K562 (cell line): Measurements from ENCODE around the gene PRDM4. TPM values are rescaled to one million over a fixed set of nuclear protein-coding genes. Genes with fewer than 3 reads are reported as not detected.

ENCODE experiments used
- ATAC-seq: fragments of 200-7000 bp; cut with Tn5 transposase; 3 replicates; pipeline ENCODE4 v1.9.1; 2020; ENCODE audit warnings: moderate library complexity
- Bru-seq: library from RNA; stranded (reverse); fragments of 400-500 nt; gene quantifications from one replicate; lab custom pipeline; 2021; lab: Mats Ljungman, UMichigan
- BruChase-seq, 2 experiments: library from RNA; stranded (reverse); fragments of 400-500 nt; gene quantifications; one replicate each; lab custom pipeline; 2021; lab: Mats Ljungman, UMichigan
- BruUV-seq: library from RNA; stranded (reverse); fragments of 400-500 nt; replicated peaks from 2 replicates; lab custom pipeline; 2021; lab: Mats Ljungman, UMichigan
- CTCF ChIA-PET: fragments of 300-600 bp; formaldehyde crosslinking; extraction: SDS; loops from one replicate; lab custom pipeline; 2021; ENCODE audit warnings: low intra/inter-chr PET ratio; lab: Yijun Ruan, JAX
- POLR2A ChIA-PET: fragments of 300-600, 350-650 bp; sonication (Branson Sonifier 250); formaldehyde crosslinking; extraction: SDS; loops from one replicate; lab custom pipeline; 2021; ENCODE audit warnings: antibody characterized with exemption, inconsistent platforms; lab: Yijun Ruan, JAX
- DNase-seq, 4 experiments: peaks; one replicate each; pipeline versions ENCODE4 v3.0.0 to v3.0.0-alpha.2; 2011 to 2018; ENCODE audit warnings: low spot score in 3 of 4, mixed read lengths in 3 of 4; ENCODE audit errors: extremely low read depth in 1 of 4
- FAIRE-seq: peaks from 2 replicates; lab custom pipeline; 2011; peaks lifted over from hg19 to GRCh38; lab: Jason Lieb, UNC
- H2AFZ ChIP-seq: 2 replicates; pipeline ENCODE4 v1.6.0; 2011; ENCODE audit warnings: low read depth, low read length, control low read depth, inconsistent platforms
- H3K27ac ChIP-seq: fragments of 200-600 bp; 3 replicates; pipeline ENCODE4 v1.8.0; 2011; ENCODE audit warnings: low read depth, mild to moderate bottlenecking, control low read depth, inconsistent platforms, low read length, moderate library complexity, mixed read lengths; ENCODE audit errors: extremely low read depth
- H3K27me3 ChIP-seq, 2 experiments: fragments of 300-600 bp in 1 of 2; 2 replicates in 1 of 2; 3 replicates in 1 of 2; pipeline versions ENCODE4 v1.6.0 to v1.8.0; 2011; ENCODE audit warnings: inconsistent platforms in 2 of 2, low read length in 2 of 2, mild to moderate bottlenecking in 1 of 2, mixed read lengths in 1 of 2, moderate library complexity in 1 of 2; ENCODE audit not compliant: control insufficient read depth in 2 of 2, insufficient read depth in 2 of 2
- H3K36me3 ChIP-seq: fragments of 300-600 bp; 3 replicates; pipeline ENCODE4 v1.8.0; 2011; ENCODE audit warnings: mild to moderate bottlenecking, low read length, inconsistent platforms; ENCODE audit not compliant: control insufficient read depth, insufficient read depth
- H3K4me1 ChIP-seq, 2 experiments: fragments of 200-600 bp in 1 of 2; replicated peaks in 1 of 2; 2 replicates in 1 of 2; 3 replicates in 1 of 2; pipeline versions ENCODE4 v1.5.1 to v1.8.0; 2011; ENCODE audit warnings: inconsistent platforms in 2 of 2, low read length in 2 of 2, mild to moderate bottlenecking in 1 of 2, mixed read lengths in 1 of 2, moderate library complexity in 1 of 2; ENCODE audit not compliant: control insufficient read depth in 2 of 2, insufficient read depth in 2 of 2
- H3K4me2 ChIP-seq: 2 replicates; pipeline ENCODE4 v1.6.1; 2011; ENCODE audit warnings: low read length, control low read depth, inconsistent platforms, mixed read lengths; ENCODE audit not compliant: insufficient read depth
- H3K4me3 ChIP-seq: fragments of 200-600 bp; sonication (generic), shearing (Covaris generic); 2 replicates; pipeline ENCODE4 v1.5.1; 2016; ENCODE audit warnings: control low read depth, inconsistent platforms
- H3K79me2 ChIP-seq: fragments of 200-600 bp; 3 replicates; pipeline ENCODE4 v1.8.0; 2011; ENCODE audit warnings: low read length, inconsistent platforms; ENCODE audit not compliant: control insufficient read depth, insufficient read depth
- H3K9ac ChIP-seq, 2 experiments: 2 replicates each; pipeline versions ENCODE4 v1.6.0 to v1.6.1; 2011; ENCODE audit warnings: low read depth in 2 of 2, low read length in 2 of 2, control low read depth in 1 of 2, inconsistent platforms in 1 of 2, mild to moderate bottlenecking in 1 of 2, mixed read lengths in 1 of 2; ENCODE audit not compliant: insufficient read depth in 1 of 2
- H3K9me1 ChIP-seq: one replicate; pipeline ENCODE4 v1.6.0; 2011; ENCODE audit warnings: inconsistent platforms, mild to moderate bottlenecking, low read length, moderate library complexity; ENCODE audit not compliant: control insufficient read depth, insufficient read depth
- H3K9me3 ChIP-seq: replicated peaks from 2 replicates; pipeline ENCODE4 v1.5.1; 2011; ENCODE audit warnings: low read depth, low read length, inconsistent platforms; ENCODE audit not compliant: control insufficient read depth, insufficient read depth
- H4K20me1 ChIP-seq: replicated peaks from 2 replicates; pipeline ENCODE4 v1.6.1; 2011; ENCODE audit warnings: low read length, inconsistent platforms, mixed read lengths; ENCODE audit not compliant: control insufficient read depth, insufficient read depth
- ATF1 ChIP-seq, 2 experiments: fragments of 450-650 bp in 1 of 2; IDR thresholded peaks; 2 replicates each; pipeline ENCODE4 v1.6.1; 2016; ENCODE audit warnings: missing compliant biosample characterization in 1 of 2, missing genetic modification characterization in 1 of 2
- MYC ChIP-seq, 2 experiments: fragments of 250-450 bp in 1 of 2; sonication (Bioruptor Pico) in 1 of 2; IDR thresholded peaks; 2 replicates each; pipeline versions ENCODE4 v1.5.1 to v1.6.1; 2012 to 2021; ENCODE audit warnings: low read depth in 2 of 2, borderline replicate concordance in 1 of 2, improper control_type of control experiment in 1 of 2, low read length in 1 of 2, mild to moderate bottlenecking in 1 of 2, moderate library complexity in 1 of 2
- ZBTB17 ChIP-seq: fragments of 450-650 bp; formaldehyde crosslinking; IDR thresholded peaks from 2 replicates; pipeline ENCODE4 v1.4.0; 2020; ENCODE audit warnings: mild to moderate bottlenecking
- WGBS: fragments of 100-300 bp; shearing (Covaris generic); methylation state at CpG from one replicate; pipeline ENCODE4 v1.1.6; 2016; ENCODE audit warnings: low coverage, mixed read lengths; ENCODE audit not compliant: insufficient coverage; ENCODE audit errors: missing lambda C conversion rate; 5-methylcytosine and 5-hydroxymethylcytosine counted together
- in situ Hi-C: fragments of 300-500 bp; cut with MboI; formaldehyde crosslinking; loops from 4 replicates; pipeline ENCODE4 v1.15.0; 2018; ENCODE audit warnings: inconsistent platforms, mixed read lengths
- intact Hi-C: fragments of 100-400 bp; cut with micrococcal nuclease; formaldehyde crosslinking; loops from 2 replicates; pipeline ENCODE4 v1.14.2; 2022
- long read RNA-seq, 3 experiments: library from polyadenylated mRNA in 2 of 3; library from RNA in 1 of 3; unstranded in 2 of 3; stranded (forward) in 1 of 3; transcript quantifications; one replicate each; pipeline ENCODE4 v2.0.0, GENCODE V29; 2019 to 2022
- polyA minus RNA-seq, 3 experiments: library from RNA; depleted of rRNA, polyadenylated mRNA; stranded (reverse); fragments of >200 nt; gene quantifications; 2 replicates each; pipeline ENCODE4 v1.2.3, GENCODE V29; 2011
- polyA plus RNA-seq, 8 experiments: library from polyadenylated mRNA; depleted of rRNA in 4 of 8; stranded (reverse) in 5 of 8; unstranded in 3 of 8; fragments of >200 nt; fragmentation: Nextera tagmentation in 2 of 8; fragmentation: Illumina TruSeq in 1 of 8; extraction: Ambion mirVana in 2 of 8; extraction: Trizol in 1 of 8; gene quantifications; 2 replicates each; pipeline versions ENCODE4 v1.2.1 to v1.2.3, GENCODE V29; 2011 to 2014; ENCODE audit warnings: inconsistent platforms in 1 of 8, missing spikeins in 1 of 8
- total RNA-seq, 7 experiments: library from RNA; depleted of rRNA in 6 of 7; stranded (reverse); fragments of >200 nt in 6 of 7; fragmentation: Illumina TruSeq in 2 of 7; extraction: Trizol in 2 of 7; gene quantifications; 2 replicates each; pipeline versions ENCODE4 v1.2.1 to v1.2.3, GENCODE V29; 2011 to 2021; ENCODE audit warnings: low replicate concordance in 1 of 7
- TF ChIP-seq, protein P1 (sequence below): fragments of 450-650 bp; formaldehyde crosslinking; IDR thresholded peaks from 2 replicates; pipeline ENCODE4 v1.4.0; 2022; ENCODE audit warnings: mild to moderate bottlenecking, moderate library complexity
- TF ChIP-seq, protein P2 (sequence below): fragments of 250-450 bp; sonication (Bioruptor Pico); IDR thresholded peaks from 2 replicates; pipeline ENCODE4 v1.4.0; 2020
- TF ChIP-seq, protein P3 (sequence below): fragments of 200-800 bp; sonication (Bioruptor generic); IDR thresholded peaks from 2 replicates; pipeline ENCODE4 v1.6.1; 2017; ENCODE audit warnings: missing genetic modification characterization, missing compliant biosample characterization

PRDM4 gene, protein sequence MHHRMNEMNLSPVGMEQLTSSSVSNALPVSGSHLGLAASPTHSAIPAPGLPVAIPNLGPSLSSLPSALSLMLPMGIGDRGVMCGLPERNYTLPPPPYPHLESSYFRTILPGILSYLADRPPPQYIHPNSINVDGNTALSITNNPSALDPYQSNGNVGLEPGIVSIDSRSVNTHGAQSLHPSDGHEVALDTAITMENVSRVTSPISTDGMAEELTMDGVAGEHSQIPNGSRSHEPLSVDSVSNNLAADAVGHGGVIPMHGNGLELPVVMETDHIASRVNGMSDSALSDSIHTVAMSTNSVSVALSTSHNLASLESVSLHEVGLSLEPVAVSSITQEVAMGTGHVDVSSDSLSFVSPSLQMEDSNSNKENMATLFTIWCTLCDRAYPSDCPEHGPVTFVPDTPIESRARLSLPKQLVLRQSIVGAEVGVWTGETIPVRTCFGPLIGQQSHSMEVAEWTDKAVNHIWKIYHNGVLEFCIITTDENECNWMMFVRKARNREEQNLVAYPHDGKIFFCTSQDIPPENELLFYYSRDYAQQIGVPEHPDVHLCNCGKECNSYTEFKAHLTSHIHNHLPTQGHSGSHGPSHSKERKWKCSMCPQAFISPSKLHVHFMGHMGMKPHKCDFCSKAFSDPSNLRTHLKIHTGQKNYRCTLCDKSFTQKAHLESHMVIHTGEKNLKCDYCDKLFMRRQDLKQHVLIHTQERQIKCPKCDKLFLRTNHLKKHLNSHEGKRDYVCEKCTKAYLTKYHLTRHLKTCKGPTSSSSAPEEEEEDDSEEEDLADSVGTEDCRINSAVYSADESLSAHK
- total RNA-seq (2011; cell fraction: chromatin; rRNA removed; ENCODE audit: low replicate concordance) = 29.8 and 47.7 TPM in 2 replicates
- 20.5 and 21.7 TPM in 2 replicates for total RNA-seq (2011; cell fraction: nucleolus; rRNA removed)
- total RNA-seq (2011; cell fraction: nucleoplasm; rRNA removed) = 23.1 and 23.5 TPM in 2 replicates
- total RNA-seq (2014; rRNA removed) (14.8 and 17.2 TPM in 2 replicates), total RNA-seq (2014; rRNA removed; fragmentation: Illumina TruSeq; extraction: Trizol) (20.0 and 21.2 TPM in 2 replicates), total RNA-seq (2015; rRNA removed; fragmentation: Illumina TruSeq; extraction: Trizol) (21.6 and 23.2 TPM in 2 replicates), total RNA-seq (2021) (23.6 and 26.0 TPM in 2 replicates), polyA plus RNA-seq (2011; rRNA removed) (19.1 and 20.4 TPM in 2 replicates), polyA plus RNA-seq (2014; fragmentation: Illumina TruSeq; extraction: Trizol) (21.6 and 24.5 TPM in 2 replicates), polyA plus RNA-seq (2014; fragmentation: Nextera tagmentation; extraction: Ambion mirVana) (1 to 10 TPM; 5.9 to 6.6 TPM), polyA plus RNA-seq (2014; rRNA removed) (13.6 and 14.5 TPM in 2 replicates), polyA minus RNA-seq (2011; rRNA and poly(A)+ RNA removed) (24.0 and 24.8 TPM in 2 replicates), Bru-seq, nascent RNA (percentile 87 among the genes with signal in this experiment), BruChase-seq, experiment 1, labeled RNA remaining after a 2-hour chase (percentile 87 among the genes with signal in this experiment), BruChase-seq, experiment 2, labeled RNA remaining after a 6-hour chase (percentile 88 among the genes with signal in this experiment)
- 14.0 and 16.8 TPM in 2 replicates for polyA plus RNA-seq (2011; cell fraction: cytosol; rRNA removed)
- polyA plus RNA-seq (2011; cell fraction: nucleus; rRNA removed) = 19.8 and 21.1 TPM in 2 replicates
- polyA plus RNA-seq (2012) = 14.9 and 15.3 TPM in 2 replicates
- 14.0 and 17.9 TPM in 2 replicates for polyA minus RNA-seq (2011; cell fraction: cytosol; rRNA and poly(A)+ RNA removed)
- 18.7 and 31.2 TPM in 2 replicates for polyA minus RNA-seq (2011; cell fraction: nucleus; rRNA and poly(A)+ RNA removed)
- long read RNA-seq, experiment 1, full-length matches to known transcripts = 41 of 111 reads
- long read RNA-seq, experiment 1, partial matches to known transcripts = 34 of 111 reads
- long read RNA-seq, experiment 1, other reads (novel, unspliced or antisense) = 36 of 111 reads
- long read RNA-seq, experiment 2, full-length matches to known transcripts = 7 of 33 reads
- long read RNA-seq, experiment 2, partial matches to known transcripts = 6 of 33 reads
- long read RNA-seq, experiment 2, other reads (novel, unspliced or antisense) = 20 of 33 reads
- long read RNA-seq, experiment 3, full-length matches to known transcripts = 2 of 7 reads
- long read RNA-seq, experiment 3, partial matches to known transcripts = 2 of 7 reads
- long read RNA-seq, experiment 3, other reads (novel, unspliced or antisense) = 3 of 7 reads

DNA sequence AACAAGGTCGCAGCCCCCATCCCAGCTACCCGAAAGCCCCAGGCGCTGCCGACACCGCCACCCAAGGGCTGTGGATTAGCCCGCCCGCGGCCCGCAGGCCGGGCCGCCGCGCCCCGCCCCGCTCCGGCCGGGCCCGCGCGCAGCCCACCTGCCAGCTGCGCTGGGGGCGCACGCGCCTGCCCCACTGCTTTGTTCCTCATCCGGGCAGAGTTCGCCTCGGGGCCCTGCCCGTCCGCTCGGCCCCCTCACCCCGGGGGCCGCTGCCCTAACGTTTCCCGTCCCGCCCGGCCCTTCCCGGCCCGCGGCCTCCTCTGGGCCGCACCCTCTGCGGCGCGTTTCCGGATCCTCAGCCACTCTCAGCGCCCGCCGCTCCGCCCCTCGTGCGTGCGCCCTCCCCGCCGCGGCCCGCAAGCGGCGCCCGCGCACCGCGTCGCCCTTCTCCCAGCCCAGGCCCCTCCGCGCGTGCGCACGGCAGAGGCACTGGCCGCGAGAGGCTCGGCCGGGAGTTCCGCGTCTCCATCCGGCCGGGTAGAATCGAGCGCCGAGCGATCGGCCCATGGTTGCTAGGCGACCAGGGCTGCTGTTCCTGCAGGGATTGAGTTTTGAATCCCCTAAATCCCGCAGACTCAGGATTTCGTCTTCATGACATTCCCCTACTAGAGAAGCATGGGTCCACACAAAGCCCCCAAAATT, at the start of gene PRDM4:
PRDM4 (minus strand) TSS at position 329 of the 693 bp plus-strand sequence. CDS start 622 bp downstream, outside the sequence.
- H3K4me1 ChIP-seq = peaks cover 9 to 13% of the 10 kb centered on the region in 2 experiments; a peak in 4 of 5 replicates
- H3K27ac ChIP-seq = peak within 1 kb of the TSS; percentile 52
- H3K9me3 ChIP-seq = no peaks in the 10 kb centered on the region
- peak within 1 kb of the TSS; percentile 95 for H3K4me2 ChIP-seq
- H3K9ac ChIP-seq = peak within 1 kb of the TSS; percentile 74 to 95
- H3K27me3 ChIP-seq = 0 out of 5 replicates have a peak, but pooled peaks cover 0 to 3% of the 10 kb centered on the region in 2 experiments
- ATAC-seq = peak; percentile 96
- peak within 1 kb of the TSS; percentile 82 for H3K4me3 ChIP-seq
- H3K36me3 ChIP-seq = peaks cover 32% of the 10 kb centered on the region
- H3K79me2 ChIP-seq = peaks cover 32% of the 10 kb centered on the region
- intact Hi-C loops = loop anchor here (1.0 to 5.0 kb wide), 2 partner anchors 74 to 124 kb away; partner anchors contain the start of gene PWP1
- peak; percentile 94 to 98 (median 97) for DNase-seq
- BruUV-seq = no TSS peak
- peak within 1 kb of the TSS; percentile 88 for H2AFZ ChIP-seq
- H4K20me1 ChIP-seq = no peaks in the 10 kb centered on the region
- peak; percentile 74 for FAIRE-seq
- WGBS = 0% methylated on average over 34 of the region's 83 CpGs
- H3K9me1 ChIP-seq = no peaks in the 10 kb centered on the region
- ChIA-PET CTCF (interaction anchor here (1.0 to 1.8 kb wide), 2 partner anchors 124 to 151 kb away, joined by 4 to 10 read pairs; no protein-coding TSS in a partner anchor), POLR2A (no interaction called here)
- in situ Hi-C loops = no loop called here
- TF ChIP-seq, protein P1, sequence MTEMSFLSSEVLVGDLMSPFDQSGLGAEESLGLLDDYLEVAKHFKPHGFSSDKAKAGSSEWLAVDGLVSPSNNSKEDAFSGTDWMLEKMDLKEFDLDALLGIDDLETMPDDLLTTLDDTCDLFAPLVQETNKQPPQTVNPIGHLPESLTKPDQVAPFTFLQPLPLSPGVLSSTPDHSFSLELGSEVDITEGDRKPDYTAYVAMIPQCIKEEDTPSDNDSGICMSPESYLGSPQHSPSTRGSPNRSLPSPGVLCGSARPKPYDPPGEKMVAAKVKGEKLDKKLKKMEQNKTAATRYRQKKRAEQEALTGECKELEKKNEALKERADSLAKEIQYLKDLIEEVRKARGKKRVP = no peak
- 0 out of 2 replicates have a peak, but pooled peaks have one; percentile 50 for TF ChIP-seq ATF1 (CRISPR knock-in tag; IDR thresholded peaks at IDR 0.05)
- peak; percentile 87 for TF ChIP-seq ATF1 (tag; IDR thresholded peaks at IDR 0.05)
- TF ChIP-seq, protein P2, sequence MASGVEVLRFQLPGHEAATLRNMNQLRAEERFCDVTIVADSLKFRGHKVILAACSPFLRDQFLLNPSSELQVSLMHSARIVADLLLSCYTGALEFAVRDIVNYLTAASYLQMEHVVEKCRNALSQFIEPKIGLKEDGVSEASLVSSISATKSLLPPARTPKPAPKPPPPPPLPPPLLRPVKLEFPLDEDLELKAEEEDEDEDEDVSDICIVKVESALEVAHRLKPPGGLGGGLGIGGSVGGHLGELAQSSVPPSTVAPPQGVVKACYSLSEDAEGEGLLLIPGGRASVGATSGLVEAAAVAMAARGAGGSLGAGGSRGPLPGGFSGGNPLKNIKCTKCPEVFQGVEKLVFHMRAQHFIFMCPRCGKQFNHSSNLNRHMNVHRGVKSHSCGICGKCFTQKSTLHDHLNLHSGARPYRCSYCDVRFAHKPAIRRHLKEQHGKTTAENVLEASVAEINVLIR (CRISPR knock-in tag) = peak; percentile 87
- peak; percentile 83 for TF ChIP-seq MYC (IDR thresholded peaks at IDR 0.05; ENCODE audit: low read depth, low read length)
- TF ChIP-seq MYC (CRISPR knock-in tag; IDR thresholded peaks at IDR 0.05; ENCODE audit: borderline replicate concordance, low read depth) = no peak
- TF ChIP-seq, protein P3, sequence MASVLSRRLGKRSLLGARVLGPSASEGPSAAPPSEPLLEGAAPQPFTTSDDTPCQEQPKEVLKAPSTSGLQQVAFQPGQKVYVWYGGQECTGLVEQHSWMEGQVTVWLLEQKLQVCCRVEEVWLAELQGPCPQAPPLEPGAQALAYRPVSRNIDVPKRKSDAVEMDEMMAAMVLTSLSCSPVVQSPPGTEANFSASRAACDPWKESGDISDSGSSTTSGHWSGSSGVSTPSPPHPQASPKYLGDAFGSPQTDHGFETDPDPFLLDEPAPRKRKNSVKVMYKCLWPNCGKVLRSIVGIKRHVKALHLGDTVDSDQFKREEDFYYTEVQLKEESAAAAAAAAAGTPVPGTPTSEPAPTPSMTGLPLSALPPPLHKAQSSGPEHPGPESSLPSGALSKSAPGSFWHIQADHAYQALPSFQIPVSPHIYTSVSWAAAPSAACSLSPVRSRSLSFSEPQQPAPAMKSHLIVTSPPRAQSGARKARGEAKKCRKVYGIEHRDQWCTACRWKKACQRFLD (CRISPR knock-in tag) = no peak
- peak; percentile 99 for TF ChIP-seq ZBTB17 (CRISPR knock-in tag)
